HG03558 (cell line): ENCODE results near the gene THAP7.

Experiments used
- ATAC-seq: cut with Tn5 transposase; IDR thresholded peaks from one replicate; pipeline ENCODE4 v1.9.1; 2021; ENCODE audit warnings: moderate number of reproducible peaks; ENCODE audit not compliant: unreplicated experiment; ENCODE audit errors: extremely low read depth

Gene THAP7

GRCh38 chr22:21031545-21032036, 29.7 kb upstream of the THAP7 start:
- no peak for ATAC-seq

DNA sequence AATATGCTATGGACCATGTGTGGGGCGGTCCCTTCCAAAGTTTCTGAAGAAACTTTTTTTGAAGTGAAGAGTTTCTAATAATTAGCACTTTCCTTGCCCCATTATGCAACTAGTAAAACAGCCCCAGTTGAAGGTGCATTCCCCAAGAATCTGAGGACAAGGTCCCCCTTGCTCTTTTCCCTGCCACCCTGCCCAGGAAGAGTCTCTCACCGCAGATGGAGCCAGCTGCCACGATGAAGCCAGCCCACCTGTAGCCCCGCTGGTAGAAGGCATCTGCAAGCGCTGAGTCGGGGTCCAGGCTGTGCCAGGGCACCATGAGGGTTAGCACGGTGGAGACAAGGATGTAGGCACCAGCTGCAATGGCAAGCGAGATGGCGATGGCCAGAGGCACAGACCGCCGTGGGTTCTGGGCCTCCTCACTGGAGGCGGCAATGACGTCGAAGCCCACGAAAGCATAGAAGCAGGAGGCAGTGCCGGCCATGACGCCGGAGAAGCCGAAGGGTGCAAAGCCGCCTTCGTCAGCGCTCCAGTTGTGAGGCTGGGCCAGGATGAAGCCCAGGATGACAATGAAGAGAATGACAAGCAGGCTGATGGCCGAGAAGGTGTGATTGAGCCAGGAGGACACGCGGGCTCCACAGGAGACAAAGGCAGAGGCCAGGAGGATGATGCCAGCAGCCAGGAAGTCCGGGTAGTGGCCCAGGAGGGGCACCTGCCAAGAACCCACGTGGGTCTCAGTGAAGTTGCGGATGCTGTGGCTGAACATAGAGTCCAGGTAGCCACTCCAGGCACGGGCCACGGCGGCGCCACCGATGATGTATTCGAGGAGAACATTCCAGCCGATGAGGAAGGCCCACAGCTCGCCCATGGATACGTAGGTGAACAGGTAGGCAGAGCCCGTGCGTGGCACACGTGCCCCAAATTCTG, 29.0 kb upstream of the THAP7 start:
- ATAC-seq: no peak

DNA sequence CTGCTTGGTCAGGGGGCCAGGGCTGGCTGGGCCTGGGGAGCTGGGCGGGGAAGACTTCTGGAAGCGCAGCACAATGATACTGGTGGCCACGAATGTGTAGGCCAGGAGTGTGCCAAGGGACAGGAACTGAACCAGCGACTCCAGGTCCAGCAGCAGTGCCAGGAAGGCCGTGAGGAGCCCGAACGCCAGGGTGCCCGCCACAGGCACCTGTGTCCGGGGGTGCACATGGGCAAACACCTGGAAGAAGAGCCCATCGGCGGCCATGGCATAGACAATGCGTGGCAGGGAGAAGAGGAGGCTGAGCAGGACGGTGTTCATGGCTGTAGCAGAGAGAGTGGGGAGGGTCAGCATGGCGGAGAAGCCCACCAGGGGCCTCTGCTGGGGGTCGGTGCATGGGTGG, 28.1 kb upstream of the THAP7 start:
- no peak for ATAC-seq

DNA sequence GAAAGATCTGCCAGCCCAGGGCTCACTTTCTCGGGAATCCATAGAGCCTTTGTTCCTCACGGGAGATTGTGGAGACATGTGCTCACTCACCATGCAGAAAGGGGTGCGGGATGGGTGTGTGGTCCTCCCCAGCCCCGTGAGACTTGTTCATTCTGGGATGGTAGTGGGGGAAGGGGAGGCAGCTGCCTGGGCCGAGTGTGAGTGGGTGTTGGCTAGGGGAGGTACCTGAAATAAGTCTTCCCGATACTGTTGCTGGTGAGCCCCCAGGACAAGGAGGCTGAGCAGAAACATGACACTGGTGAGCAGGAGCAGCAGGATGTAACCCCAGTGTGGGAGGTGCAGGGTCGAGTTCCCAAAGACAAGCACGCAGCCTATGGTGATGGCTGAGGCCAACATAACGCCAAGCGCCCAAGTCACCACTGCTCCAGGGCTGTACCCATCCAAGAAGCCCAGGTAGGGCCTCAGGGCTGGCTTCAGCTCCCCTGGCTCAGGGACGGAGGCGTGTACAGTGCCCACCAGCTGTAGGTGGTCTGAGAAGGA, 27.6 kb upstream of the THAP7 start:
- ATAC-seq: no peak

DNA sequence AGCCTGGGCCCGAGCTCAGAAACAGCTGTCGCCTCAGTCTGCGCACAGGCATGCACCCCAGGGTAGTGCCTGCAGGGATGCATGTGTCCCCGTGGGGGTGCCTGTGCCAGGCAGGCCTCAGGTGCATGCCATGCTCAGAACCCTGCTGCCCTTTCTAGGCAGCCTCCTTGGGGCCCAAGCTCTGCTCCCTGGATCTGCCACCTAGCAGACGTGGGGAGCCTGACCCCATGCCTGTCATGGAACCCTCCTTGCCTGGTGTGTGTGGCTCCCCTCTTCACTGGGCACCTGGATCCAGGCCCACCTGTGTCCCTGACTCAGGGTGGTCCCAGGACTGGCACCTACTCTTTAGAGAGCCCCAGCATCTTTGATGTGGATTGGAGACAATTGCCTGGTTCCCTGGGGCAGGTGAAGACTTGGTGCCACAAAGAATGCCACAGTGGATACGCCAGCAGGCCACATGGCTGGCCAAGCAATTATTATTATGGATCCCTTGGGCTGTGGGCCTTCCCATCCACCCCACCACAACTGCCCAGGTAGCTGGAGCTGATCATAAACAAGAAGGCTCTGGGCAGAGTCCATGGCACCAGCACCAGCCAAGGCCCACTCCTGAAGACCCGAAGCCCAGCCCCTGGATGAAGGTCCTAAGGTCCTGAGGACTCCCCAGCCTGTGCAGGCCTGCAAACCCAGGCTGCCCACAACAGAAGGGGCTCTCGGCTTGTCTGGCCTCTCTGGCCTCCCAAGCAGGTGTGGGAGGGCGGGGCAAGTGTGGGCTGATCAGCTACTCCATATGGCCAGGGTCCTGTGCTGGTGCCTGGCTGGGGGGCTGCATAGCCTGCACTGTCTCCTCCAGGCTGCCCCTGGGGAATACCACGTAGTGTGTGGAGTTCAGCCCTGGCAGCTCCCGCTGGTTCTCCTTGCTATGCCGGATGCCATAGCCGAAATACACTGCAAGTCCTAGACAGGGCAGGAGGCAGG, 26.6 kb upstream of the THAP7 start:
- no peak for ATAC-seq

GRCh38 chr22:21026783-21027692, 25.1 kb upstream of the THAP7 start:
- no peak for ATAC-seq

DNA sequence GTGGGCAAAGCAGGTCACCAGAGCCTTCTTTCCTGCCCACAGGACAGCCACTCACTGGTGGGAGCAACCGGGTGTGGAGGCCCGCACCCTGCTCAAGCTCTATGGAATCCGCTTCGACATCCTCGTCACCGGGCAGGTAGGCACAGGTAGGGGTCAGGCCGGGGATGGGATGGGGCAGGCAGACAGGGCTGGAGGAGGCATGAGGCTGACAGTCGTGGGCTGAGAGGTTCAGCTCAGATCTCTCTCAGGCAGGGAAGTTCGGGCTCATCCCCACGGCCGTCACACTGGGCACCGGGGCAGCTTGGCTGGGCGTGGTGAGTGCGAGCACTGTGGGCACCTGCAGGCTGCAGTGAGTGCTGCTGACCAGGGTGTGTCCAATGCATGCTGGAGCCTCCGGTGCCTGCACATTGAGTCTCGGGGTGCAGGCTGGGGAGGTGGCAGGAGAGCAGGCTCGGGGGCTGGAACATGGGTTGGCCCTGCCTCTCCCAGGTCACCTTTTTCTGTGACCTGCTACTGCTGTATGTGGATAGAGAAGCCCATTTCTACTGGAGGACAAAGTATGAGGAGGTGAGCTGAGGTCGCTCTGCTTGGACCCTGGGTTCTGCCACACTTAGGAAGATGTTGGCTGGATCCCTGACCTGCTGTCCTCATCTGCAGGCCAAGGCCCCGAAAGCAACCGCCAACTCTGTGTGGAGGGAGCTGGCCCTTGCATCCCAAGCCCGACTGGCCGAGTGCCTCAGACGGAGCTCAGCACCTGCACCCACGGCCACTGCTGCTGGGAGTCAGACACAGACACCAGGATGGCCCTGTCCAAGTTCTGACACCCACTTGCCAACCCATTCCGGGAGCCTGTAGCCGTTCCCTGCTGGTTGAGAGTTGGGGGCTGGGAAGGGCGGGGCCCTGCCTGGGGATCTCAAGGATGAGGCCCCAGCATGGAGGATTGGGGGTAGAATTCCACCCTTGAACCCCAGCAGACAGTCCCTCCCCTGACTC, 24.1 kb upstream of the THAP7 start:
- no peak for ATAC-seq

DNA sequence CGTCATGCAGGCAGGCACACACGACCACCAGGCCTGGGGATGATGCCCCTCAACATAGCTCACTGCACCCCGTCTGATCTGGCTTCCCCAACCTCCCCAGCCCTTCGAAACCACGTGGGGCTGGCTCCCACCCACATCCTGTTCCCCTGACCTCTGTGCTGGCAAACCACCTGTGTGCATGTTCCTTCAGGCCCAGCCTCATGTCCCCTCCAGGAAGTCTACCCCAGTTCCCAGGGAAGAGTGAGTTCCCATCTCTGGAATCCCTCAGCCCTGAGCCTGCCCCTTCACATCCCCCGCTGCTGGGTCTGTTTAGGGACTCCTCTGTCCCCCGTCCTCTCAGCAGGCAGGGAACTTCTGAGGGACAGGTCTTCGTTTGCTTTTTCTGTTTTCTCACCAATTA, 23.3 kb upstream of the THAP7 start:
- no peak for ATAC-seq

- no peak for ATAC-seq
Observed at GRCh38 chr22:21022955-21023614, 21.2 kb upstream of the THAP7 start.

GRCh38 chr22:21022507-21022906, 20.6 kb upstream of the THAP7 start:
- no peak for ATAC-seq

DNA sequence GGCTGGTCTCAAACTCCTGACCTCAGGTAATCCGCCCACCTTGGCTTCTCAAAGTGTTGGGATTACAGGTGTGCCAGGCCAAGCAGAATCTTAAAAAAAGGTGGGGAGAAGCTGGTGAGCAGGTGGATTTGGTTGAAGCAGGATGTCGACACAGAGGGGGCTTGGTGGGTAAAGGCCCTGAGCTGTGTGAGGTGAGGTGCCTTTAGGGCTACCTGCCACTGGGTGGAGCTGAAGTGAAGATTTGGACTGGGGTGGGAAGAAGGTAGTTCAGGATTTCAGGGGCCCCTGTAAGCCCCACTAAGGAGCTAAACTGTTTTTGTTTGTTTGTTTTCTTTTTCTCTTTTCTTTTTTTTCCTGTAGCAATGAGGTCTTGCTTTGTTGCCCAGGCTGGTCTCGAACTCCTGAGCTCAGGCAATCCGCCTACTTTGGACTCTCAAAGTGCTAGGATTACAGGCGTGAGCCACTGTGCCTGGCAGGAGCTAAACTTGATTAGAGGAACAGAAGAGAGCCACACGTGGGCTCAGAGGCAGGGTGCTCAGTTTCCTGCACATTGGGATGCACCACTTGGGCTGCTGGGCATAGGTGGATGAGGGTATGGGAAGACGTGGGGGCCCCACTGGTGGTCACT, 19.0 kb upstream of the THAP7 start:
- no peak for ATAC-seq

DNA sequence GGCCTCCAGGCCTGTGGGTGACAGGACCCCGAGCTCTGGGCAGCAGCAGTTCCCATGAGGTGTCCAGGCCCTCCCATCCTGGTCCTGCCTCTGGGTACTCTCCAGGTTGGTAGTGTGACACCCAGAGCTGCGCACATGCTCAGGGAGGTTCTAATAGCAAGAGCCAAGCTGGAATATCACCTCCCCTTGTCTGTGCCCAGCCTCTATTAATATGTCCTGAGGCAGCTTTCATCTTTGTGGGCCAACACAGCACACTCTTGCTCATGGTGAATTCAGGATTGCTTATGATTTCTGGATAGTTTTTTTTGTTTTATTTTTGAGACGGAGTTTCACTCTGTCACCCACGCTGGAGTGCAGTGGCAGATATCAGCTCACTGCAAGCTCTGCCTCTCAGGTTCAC, 16.4 kb upstream of the THAP7 start:
- ATAC-seq: no peak

GRCh38 chr22:21016644-21017420, 14.9 kb upstream of the THAP7 start:
- no peak for ATAC-seq

- no peak for ATAC-seq
Observed at GRCh38 chr22:21015466-21016006, 13.6 kb upstream of the THAP7 start.

DNA sequence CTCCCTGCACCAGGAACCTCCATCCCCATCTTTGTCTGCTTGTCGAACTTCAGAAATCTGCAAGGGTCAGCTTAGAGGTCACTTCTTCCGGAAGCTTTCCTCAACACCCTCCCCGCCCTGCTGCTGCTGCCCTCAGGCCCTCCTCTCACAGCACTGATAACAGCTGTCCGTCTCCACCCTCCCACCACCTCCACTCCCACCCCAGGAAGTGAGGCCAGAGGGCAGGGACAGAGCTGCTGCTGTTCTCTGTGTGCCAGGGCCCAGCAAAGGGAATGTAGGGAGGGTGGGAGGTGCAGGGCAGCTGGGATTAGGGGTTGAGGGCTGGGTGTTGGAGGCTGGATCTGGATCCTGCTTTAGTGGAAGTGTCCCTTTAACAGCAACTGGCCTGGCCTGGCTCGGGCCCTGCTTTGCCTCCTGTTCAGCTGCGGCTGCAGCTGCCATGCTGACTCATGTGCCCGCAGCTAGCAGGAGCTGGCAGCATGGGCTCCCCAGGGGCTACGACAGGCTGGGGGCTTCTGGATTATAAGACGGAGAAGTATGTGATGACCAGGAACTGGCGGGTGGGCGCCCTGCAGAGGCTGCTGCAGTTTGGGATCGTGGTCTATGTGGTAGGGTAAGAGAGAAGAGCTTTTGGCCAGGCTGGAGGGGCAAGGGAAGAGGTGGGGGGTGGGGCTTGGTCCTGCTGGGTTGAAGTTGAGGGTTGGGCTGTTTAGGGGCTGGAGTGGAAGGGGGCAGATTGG, 13.0 kb upstream of the THAP7 start, which contains the start of gene P2RX6:
Gene P2RX6, plus strand, starts transcription at position 440 of the 740 bp plus-strand sequence. Its CDS starts 10 bp downstream, at position 450.
- no peak for ATAC-seq
